GM12872 (cell line): ENCODE data around the gene MTUS2.

Experiments used
- TF ChIP-seq, protein P1 (sequence below): IDR thresholded peaks from 3 replicates; pipeline ENCODE4 v1.5.1; 2011; ENCODE audit warnings: low read depth, mild to moderate bottlenecking, low read length, moderate library complexity; ENCODE audit not compliant: insufficient read depth

Gene MTUS2

DNA sequence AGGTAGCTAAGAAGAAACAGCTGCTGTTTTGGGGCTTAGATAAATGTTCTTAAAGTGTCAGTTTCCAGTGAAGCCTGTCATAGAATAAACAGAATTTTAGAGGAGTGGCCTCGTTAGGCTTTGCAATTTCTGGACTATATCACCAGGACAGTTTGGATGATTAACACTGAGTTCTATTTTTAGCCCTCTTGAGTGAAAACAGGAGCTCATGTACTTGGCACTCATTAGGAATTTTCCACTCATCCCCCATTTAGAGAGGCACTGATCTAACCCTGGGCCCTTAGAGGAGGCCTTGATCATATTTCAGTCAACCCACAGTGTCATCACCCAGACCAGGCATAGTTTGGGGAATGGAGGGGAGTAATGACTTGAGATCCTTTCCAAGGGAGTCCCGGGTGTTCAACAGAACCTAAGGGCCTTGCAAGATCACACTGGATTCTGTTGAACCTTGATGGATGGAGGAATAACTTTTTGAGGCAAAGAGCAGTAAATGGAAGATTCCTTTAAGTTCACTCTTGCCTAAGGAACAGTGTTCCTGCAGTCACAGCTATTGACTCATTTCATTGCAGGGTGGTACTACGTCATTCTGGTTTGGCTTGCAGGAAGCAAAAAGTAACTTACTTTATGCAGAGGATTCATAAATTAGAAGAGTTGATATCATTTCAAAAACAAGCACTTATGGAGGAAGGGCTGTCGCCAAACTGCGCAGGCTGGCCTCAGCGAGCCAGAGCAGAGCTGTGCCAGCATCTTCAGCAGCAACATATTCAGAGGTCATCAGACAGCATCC, 615.2 kb downstream of the MTUS2 start:
- TF ChIP-seq, protein P1, sequence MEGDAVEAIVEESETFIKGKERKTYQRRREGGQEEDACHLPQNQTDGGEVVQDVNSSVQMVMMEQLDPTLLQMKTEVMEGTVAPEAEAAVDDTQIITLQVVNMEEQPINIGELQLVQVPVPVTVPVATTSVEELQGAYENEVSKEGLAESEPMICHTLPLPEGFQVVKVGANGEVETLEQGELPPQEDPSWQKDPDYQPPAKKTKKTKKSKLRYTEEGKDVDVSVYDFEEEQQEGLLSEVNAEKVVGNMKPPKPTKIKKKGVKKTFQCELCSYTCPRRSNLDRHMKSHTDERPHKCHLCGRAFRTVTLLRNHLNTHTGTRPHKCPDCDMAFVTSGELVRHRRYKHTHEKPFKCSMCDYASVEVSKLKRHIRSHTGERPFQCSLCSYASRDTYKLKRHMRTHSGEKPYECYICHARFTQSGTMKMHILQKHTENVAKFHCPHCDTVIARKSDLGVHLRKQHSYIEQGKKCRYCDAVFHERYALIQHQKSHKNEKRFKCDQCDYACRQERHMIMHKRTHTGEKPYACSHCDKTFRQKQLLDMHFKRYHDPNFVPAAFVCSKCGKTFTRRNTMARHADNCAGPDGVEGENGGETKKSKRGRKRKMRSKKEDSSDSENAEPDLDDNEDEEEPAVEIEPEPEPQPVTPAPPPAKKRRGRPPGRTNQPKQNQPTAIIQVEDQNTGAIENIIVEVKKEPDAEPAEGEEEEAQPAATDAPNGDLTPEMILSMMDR, result no peak

DNA sequence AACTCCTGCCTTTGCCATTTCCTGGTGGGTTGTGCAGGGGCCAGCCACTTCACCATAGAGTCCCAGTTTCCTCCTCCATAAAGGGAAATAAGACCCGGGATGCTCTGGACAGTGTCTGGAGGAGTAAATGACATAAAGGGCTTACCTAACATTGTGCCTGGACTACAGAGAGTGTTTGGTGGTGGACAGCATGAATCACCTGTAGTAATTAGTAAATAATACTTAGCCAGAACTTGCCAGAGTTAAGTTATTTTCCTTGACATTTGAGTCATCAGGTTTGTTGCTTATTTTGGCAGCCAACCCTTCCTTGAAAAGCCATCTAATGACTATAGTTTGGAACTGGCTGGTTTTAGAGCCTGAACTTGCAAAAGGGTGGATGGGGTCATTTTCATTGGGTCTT, 616.2 kb downstream of the MTUS2 start:
- TF ChIP-seq, protein P1, result no peak

- TF ChIP-seq, protein P1, result no peak
Observed at GRCh38 chr13:29436721-29437280, 616.7 kb downstream of the MTUS2 start.

DNA sequence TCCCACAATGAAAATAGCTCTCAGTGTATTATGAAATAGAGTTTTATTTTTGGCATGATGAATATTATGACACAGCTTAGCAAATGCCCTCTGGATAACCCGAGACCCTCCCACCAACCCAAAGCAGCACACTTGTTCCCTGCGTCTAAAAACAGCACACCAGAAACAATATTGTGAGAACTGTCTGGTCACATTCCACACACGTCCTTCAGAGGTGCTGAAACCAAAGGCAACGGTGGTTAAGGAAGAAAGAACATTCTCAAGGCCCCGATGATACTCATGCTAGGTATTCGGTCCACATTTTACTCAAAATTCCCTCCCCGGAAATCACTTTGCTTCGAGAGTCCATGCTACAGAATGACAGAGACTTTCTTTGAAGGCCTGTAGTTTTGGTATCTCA, 618.6 kb downstream of the MTUS2 start:
- TF ChIP-seq, protein P1, result no peak

DNA sequence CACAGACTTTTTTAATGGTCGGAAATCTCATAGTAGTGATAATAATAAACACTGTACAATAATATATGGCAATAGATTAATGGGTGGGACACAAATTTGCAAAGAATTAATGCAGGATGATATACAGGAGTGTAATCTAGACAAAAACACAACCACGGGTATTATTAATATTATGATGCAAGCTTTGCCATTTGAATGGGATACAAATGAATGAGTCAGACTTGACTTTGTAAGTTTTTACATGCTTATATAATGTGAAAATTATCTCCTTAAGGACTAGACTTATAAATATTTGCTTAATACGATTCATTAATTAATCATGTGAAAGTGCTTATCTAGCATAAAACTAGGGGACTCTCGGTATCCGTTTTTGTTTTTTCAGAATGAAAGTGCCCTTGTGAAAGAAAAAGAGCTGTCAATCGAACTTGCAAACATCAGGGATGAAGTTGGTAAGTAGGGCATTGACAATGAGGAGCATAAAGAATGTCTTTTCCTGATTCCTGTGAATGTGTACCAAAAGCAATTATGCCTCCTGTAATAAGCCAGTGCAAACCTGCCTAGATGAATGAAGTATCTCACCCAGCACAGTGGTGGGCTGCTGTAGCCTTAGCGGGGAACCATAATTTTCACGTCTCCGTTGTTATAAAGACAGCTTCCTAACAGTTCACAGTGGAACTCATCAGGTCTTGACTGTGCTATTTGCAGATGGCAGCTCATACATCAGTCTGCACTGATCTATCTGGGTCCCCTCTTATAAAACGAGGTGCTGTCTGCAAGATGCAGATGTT, 619.7 kb downstream of the MTUS2 start:
- TF ChIP-seq, protein P1, result no peak

DNA sequence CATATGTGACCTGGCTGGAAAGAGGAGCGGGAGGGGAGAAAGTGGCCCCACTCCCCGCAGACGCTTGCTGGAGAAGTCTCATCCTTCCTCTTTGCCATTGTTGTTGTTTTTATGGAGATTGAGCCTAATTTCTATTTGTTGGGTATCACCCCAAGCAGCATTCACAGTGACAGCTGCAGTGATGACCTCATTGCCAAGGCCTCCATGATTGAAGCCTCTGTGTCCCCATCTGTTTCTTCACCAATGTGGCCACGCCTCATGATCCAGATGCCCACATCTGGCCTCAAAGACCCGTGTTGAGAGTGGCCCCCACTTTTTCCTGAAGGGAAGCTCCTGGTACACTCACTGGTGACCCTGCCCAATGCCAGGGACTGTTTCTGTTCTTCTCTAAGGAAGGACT, 621.2 kb downstream of the MTUS2 start:
- TF ChIP-seq, protein P1, result no peak

DNA sequence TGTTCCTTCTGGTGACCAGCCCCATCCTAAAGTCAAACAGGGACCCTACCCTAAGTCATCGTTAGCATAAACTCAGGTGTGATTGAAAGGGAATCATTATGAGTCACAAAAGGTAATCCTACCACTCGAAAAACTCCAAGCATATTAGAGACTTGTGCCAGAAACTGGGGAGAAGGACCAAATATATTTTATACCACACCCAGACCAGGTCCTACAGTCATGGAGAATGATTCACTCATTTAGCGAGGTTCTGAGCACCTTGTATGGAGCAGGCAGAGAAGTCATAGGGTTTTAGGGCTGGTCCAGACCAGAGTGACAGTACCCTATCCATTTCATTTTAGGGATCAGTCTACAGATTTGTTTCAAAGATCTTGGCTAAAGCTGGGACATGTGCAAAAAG, 625.9 kb downstream of the MTUS2 start:
- TF ChIP-seq, protein P1, result no peak
